M059J (cell line): ENCODE data around the gene HTT. TPM values are rescaled to one million over a fixed set of nuclear protein-coding genes. Genes with fewer than 3 reads are reported as not detected.

Experiments used
- DNase-seq: peaks from one replicate; pipeline ENCODE4 v3.0.0-alpha.2; 2012; ENCODE audit warnings: low read depth
- total RNA-seq: library from RNA; depleted of rRNA; stranded (reverse); fragments of >200 nt; shearing (Covaris generic); gene quantifications from 2 replicates; pipeline ENCODE4 v1.2.3, GENCODE V29; 2014

The HTT gene
- total RNA-seq, 1 experiment from 2014 or later: 46.2 TPM

GRCh38 chr4:3218824-3219760, 144.6 kb downstream of the HTT start:
- no peak for DNase-seq

GRCh38 chr4:3219761-3220475, 145.4 kb downstream of the HTT start:
- DNase-seq: no peak

- no peak for DNase-seq
These were observed 146.1 kb downstream of the HTT start for GRCh38 chr4:3220476-3221183.

- DNase-seq: no peak
These were observed 146.7 kb downstream of the HTT start for GRCh38 chr4:3221184-3221494.

- DNase-seq: no peak
These were observed 147.5 kb downstream of the HTT start for GRCh38 chr4:3221996-3222395.

- no peak for DNase-seq
These were observed 148.9 kb downstream of the HTT start for GRCh38 chr4:3223346-3223745.

GRCh38 chr4:3223956-3224748, 149.7 kb downstream of the HTT start:
- DNase-seq: no peak

- no peak for DNase-seq
These were observed 150.8 kb downstream of the HTT start for GRCh38 chr4:3225071-3225850.

- no peak for DNase-seq
These were observed 151.5 kb downstream of the HTT start for GRCh38 chr4:3225936-3226335.

GRCh38 chr4:3226467-3226866, 152.0 kb downstream of the HTT start:
- no peak for DNase-seq

- no peak for DNase-seq
These were observed 152.5 kb downstream of the HTT start for GRCh38 chr4:3226944-3227343.

GRCh38 chr4:3227878-3228675, 153.6 kb downstream of the HTT start:
- no peak for DNase-seq

GRCh38 chr4:3228881-3229280, 154.4 kb downstream of the HTT start:
- no peak for DNase-seq

GRCh38 chr4:3229328-3229727, 154.8 kb downstream of the HTT start:
- no peak for DNase-seq

GRCh38 chr4:3229964-3230363, 155.5 kb downstream of the HTT start:
- DNase-seq: no peak

GRCh38 chr4:3231471-3231870, 157.0 kb downstream of the HTT start:
- peak; percentile 81 for DNase-seq

- DNase-seq: no peak
These were observed 157.5 kb downstream of the HTT start for GRCh38 chr4:3232001-3232400.

- DNase-seq: no peak
These were observed 158.4 kb downstream of the HTT start for GRCh38 chr4:3232871-3233271.

- DNase-seq: no peak
These were observed 159.1 kb downstream of the HTT start for GRCh38 chr4:3233391-3234071.
